ENCODE results near the gene NEXN.

DNA sequence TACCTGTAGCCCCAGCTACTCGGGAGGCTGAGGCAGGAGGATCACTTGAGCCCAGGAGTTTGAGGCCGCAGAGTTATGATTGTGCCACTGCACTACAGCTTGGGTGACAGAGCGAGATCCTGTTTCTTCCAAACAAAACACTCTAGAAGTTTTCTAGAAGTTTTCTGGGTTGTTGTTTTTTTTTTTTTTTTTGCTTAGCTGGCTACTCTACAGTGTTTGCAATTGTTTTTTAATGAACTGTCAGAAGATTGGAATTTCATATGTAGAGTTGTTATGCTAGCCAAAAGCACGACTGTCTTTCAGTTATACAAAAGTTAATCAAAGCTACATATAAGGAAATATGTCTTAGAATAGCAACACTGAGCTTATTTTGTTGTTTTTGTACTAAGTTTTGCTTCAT is 30.9 kb upstream of the NEXN start:
- TF ChIP-seq ZNF384 (IDR thresholded peaks at IDR 0.05), result no peak
- TF ChIP-seq TARDBP (IDR thresholded peaks at IDR 0.05), result no peak
- TF ChIP-seq, protein P1, sequence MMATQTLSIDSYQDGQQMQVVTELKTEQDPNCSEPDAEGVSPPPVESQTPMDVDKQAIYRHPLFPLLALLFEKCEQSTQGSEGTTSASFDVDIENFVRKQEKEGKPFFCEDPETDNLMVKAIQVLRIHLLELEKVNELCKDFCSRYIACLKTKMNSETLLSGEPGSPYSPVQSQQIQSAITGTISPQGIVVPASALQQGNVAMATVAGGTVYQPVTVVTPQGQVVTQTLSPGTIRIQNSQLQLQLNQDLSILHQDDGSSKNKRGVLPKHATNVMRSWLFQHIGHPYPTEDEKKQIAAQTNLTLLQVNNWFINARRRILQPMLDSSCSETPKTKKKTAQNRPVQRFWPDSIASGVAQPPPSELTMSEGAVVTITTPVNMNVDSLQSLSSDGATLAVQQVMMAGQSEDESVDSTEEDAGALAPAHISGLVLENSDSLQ (IDR thresholded peaks at IDR 0.05), result no peak
- no peak for TF ChIP-seq L3MBTL2 (conservative IDR thresholded peaks at IDR 0.05)

Measured in HEK293T (cell line).